PFSK-1 (cell line): Measurements from ENCODE around the gene MAGEC1.

ENCODE experiments used
- FOXP2 ChIP-seq: optimal IDR thresholded peaks from 2 replicates; pipeline ENCODE3; 2011; ENCODE audit warnings: borderline replicate concordance, control low read depth, inconsistent platforms; ENCODE audit not compliant: insufficient read depth; ENCODE audit errors: extremely low read length, extremely low read depth
- POLR2AphosphoS5 ChIP-seq: IDR thresholded peaks from 2 replicates; pipeline ENCODE4 v1.6.1; 2012; ENCODE audit warnings: low read depth, mild to moderate bottlenecking, control low read depth, low read length, moderate library complexity
- REST ChIP-seq, 2 experiments: IDR thresholded peaks; 2 replicates each; pipeline versions ENCODE4 v1.6.1 to v1.8.0; 2011 to 2012; ENCODE audit warnings: low read depth in 2 of 2, low read length in 2 of 2, control low read depth in 1 of 2, inconsistent platforms in 1 of 2, mild to moderate bottlenecking in 1 of 2, moderate library complexity in 1 of 2; ENCODE audit not compliant: insufficient read depth in 1 of 2
- SIN3A ChIP-seq: IDR thresholded peaks from 2 replicates; pipeline ENCODE4 v1.6.1; 2012; ENCODE audit warnings: mild to moderate bottlenecking, low read length, moderate library complexity, borderline replicate concordance; ENCODE audit not compliant: insufficient read depth
- TAF1 ChIP-seq: IDR thresholded peaks from 2 replicates; pipeline ENCODE4 v1.6.1; 2012; ENCODE audit warnings: low read length, control low read depth, borderline replicate concordance; ENCODE audit not compliant: insufficient read depth

GRCh38 chrX:141903400-141904155 is at the start of gene MAGEC1:
- no peak for TF ChIP-seq POLR2AphosphoS5
- TF ChIP-seq SIN3A = no peak
- TF ChIP-seq TAF1 = no peak
- no peak for TF ChIP-seq REST (IDR thresholded peaks at IDR 0.05; ENCODE audit: insufficient read depth in 1 of 2, low read depth in 2 of 2, low read length in 2 of 2)
- no peak for TF ChIP-seq FOXP2
